DMS79 treated with DMSO at 0.1 percent for 48 hours (cell line): ENCODE data around the gene ENKUR.

Experiments
- DNase-seq: peaks from one replicate; lab custom pipeline; 2025; lab: John Stamatoyannopoulos, UW

The ENKUR gene, protein sequence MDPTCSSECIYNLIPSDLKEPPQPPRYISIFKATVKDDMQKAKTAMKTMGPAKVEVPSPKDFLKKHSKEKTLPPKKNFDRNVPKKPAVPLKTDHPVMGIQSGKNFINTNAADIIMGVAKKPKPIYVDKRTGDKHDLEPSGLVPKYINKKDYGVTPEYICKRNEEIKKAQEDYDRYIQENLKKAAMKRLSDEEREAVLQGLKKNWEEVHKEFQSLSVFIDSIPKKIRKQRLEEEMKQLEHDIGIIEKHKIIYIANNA

DNA sequence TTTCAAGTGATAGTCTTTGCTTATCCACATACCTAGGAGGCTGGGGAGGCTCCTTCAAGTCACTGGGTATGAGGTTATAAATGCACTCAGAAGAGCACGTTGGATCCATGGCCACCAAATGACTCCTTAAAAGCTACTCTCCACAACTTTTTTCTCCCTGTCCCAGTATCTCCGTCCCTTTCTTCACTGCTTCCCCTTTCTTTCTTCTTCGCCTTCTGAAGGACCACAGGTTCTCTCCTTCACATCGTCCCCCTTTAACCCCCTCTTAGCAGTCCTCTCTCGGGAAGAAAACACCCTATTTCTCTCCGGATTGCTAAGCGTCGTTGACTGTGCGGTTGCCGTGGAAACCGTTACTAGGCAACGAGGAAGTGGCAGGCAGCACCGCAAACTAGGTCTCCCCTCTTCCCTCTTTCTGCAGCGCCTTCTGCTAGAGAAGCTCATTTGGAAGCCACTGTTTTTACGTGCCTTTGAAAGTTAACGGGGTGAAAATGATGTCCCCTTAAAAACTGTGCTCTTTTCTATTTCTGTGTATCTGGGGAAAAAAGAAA lies at the start of gene ENKUR:
Gene ENKUR (minus strand): TSS at position 331 of the 548 bp plus-strand sequence. CDS start 222 bp downstream, at position 109.
- DNase-seq, result peak; percentile 76

DNA sequence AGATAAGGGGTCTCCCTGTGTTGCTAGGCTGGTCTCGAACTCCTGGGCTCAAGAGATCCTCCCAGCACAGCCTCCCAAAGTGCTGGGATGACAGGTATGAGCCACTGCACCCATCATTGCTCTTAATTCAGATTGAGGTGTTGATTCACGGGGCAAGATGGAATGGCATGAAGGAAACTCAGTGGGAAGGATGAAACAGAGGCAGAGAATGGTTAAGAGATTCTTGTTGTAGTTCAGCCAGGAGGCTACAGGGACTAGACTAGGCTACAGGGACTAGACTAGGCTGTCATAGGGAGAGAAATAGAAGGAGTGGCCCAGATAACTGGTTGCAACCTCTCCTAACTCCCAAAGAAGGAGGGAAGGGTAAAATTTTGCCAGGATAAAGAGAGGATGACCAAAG lies 48.4 kb upstream of the ENKUR start:
- DNase-seq, result no peak

DNA sequence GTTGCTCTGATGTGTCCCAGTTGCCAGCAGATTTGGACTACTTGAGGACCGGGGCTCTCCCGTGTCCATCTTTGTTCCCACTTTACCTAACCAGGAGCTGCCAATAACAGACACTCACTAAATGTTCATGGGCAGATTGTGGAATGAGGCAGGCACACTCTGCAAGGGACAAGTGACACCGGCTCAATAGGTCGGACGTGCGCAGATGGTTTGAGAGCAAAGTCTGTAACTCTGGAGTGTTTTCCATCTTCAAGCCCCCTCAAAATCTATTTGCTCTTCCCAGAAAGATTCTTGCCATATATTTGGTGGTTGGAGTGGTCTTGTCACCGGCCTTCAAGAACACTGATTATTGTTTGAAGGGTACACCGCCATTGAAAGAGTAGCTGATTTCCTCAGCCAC lies 47.7 kb upstream of the ENKUR start:
- DNase-seq, result peak; percentile 5

DNA sequence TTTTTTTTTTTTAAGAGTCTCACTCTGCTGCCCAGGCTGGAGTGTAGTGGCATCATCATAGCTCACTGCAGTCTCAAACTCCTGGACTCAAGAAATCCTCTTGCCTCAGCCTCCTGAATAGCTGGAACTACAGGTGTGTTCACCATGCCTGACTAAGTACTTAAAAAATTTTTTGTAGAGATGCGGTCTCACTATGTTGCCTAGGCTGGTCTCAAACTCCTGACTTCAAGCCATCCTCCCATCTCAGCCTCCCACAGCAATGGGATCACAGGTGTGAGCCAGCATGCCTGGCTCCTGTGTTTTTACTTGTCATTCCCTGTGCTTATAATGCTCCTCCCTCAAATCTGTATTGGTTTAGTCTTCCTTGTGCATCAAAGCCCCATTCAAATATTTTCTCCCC lies 47.2 kb upstream of the ENKUR start:
- DNase-seq, result no peak

DNA sequence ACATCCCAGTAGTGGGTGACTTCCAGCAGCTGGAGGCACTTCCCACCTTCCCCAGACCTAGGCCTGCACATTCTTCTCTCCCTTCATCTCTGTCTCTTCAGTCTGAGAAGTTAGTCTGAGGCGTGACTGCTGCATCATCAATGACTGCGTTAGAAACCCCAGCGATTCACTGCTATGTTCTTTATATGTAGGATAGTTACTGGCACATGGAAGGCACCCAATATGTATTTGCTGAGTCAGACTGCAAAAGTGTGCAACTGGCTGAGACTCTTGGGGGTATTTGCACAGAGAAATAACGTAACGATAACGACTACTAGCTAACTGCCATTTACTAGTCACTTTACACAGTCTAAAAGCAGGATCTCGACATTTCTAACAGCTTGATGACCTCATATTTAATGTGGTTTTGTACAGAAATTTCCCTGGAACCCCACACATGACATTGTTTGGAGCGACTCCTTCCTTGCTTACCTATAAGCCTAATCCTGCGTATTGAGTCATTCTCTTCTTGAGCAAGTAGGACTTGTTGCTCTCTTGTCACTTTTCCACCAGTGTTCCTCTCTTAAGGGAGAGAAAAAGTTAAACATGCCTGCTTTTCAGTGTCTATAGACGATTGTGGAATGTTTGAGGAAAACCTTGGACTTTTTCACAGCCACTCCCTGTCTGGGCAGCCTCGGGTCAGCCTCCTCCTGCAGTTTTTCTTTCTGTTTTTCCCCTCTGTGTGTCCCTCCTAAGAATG lies 45.9 kb upstream of the ENKUR start:
- no peak for DNase-seq

DNA sequence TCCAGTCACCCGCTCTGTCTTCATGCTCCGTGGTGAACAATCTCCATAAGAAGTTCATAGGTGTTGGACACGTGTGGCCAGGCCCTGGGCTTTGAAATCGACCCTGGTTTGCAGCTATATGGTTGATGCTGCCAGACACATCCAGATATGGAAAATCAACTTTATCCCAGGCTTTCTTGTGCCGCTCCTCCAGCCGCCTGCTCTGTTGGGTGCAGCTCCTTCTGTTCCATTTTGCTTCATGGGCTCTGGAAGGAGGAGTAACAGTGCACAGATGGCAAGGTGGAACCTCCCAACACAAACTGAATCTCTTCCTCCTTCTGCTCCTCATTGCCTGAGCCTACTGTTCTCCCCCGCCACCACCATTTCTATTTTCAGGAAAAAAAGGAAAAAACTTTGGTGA lies 45.2 kb upstream of the ENKUR start:
- no peak for DNase-seq

DNA sequence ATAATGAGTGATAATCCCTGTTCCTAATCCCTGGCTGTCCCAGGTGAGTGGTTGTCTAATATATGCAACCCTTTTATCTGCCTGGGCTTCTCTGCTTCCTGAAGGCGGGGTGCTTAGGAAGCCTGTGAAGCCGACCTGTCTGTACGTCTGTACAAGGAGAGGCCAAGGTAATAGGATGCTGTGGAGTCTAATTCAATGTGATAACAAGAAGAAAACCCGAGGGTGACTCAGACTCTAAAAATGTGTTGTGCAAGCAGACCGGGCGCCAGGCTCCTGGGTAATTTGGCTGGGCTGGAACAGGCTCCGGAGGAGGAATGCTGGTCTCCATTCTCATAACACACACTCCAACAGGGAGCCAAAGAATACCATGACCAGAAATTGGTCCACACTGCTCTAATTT lies 44.0 kb upstream of the ENKUR start:
- DNase-seq, result no peak

DNA sequence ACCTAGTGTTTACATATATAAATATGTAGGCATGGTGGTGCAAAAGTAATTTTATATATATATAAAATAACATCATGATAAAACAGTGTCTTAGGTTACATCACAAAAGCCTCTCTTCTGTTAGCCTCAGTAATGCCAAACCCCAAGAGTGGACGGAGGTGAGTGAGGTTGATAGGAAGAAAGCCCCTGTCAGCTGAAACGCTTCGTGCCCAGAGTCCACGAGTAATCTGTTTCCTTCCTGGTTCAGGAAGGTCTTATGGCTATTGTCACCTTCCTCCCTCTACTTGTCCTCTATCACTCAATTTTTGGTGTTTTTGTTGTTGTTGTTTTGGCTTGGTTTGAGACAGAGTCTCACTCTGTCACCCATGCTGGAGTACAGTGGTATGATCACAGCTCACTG lies 41.9 kb upstream of the ENKUR start:
- DNase-seq, result no peak

DNA sequence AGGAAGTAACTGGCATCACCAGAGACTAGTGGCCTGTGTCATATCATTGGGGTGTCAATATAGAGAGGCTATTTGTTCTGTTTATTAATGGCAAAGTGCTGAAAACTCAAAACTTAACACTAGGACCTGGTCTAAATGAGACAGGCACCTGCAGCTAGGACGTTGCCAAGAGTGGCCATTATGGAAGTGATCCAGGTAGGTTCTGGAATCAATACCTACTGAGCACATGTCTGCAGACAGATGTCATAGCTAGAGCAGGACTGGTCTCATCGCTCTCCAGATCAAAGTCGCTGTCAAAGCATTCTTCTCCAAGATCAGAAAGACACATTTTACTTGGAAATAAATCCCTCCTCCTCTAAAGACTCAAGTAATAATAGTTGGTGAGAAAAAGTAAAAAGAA lies 40.8 kb upstream of the ENKUR start:
- no peak for DNase-seq

DNA sequence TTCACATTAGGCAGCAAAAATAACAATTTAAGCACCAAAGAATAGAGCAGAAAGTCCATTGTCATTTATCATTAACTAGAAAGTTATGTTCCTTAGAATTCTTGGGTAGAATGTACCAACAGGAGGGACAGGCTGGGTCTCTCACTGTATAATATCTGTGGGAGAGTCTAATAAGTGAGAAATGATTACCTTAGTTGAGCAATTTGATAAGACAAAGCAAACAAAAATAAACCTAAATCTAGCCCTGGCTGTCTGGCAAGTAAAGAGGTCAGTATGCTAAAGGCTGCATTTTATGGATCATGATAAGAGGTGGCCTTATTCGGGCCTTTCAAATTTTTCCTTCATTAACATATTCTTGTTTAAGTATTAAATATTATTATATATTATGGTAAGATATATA lies 36.1 kb upstream of the ENKUR start:
- DNase-seq, result no peak

DNA sequence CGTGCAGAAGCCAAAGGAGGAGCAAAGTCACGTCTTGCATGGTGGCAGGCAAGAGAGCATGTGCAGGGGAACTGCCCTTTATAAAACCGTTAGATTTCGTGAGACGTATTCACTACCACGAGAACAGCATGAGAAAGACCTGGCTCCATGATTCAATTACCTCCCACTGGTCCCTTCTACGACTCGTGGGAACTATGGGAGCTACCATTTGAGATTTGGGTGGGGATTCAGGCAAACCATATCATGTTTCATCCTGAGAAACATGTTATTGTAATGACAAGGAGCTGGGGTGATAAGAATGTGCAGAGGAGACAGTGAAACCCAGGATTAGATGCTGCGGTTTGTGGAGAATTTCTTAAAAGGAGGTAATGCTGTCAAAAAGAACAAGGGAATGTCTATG lies 34.4 kb upstream of the ENKUR start:
- no peak for DNase-seq

DNA sequence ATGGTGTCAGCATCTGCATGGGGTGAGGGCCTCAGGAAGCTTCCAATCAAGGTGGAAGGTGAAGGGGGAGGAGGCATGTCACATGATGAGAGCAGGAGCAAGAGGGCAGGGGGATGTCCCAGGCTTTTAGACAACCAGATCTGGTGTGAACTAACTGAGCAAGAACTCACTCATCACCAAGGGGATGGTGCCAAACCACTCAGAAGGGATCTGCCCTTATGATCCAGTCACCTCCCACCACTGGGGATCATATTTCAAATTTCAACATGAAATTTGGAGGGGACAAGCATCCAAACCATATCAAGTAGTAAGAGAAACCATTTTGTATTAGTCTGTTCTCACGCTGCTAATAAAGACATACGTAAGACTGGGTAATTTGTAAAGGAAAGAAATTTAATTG lies 34.0 kb upstream of the ENKUR start:
- no peak for DNase-seq

DNA sequence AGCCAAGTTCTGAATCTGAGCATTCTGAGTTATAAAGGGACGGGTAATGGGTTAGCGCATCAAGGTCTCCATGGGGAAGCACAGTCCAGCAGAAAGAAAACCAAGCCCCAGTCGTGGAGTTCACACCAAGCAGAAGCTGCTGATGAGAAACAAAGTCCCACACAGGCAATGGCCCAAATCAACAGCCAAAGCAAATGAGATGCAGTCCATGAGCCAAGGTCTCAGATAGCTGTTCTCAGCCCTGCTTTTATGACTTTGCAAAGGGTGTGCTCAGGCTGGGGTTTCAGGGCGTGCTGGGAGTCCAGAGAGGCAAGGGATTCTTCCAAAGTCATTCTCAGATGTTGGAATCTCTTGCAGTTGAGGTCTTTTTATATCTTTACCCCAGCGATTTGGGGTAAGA lies 32.5 kb upstream of the ENKUR start:
- no peak for DNase-seq

DNA sequence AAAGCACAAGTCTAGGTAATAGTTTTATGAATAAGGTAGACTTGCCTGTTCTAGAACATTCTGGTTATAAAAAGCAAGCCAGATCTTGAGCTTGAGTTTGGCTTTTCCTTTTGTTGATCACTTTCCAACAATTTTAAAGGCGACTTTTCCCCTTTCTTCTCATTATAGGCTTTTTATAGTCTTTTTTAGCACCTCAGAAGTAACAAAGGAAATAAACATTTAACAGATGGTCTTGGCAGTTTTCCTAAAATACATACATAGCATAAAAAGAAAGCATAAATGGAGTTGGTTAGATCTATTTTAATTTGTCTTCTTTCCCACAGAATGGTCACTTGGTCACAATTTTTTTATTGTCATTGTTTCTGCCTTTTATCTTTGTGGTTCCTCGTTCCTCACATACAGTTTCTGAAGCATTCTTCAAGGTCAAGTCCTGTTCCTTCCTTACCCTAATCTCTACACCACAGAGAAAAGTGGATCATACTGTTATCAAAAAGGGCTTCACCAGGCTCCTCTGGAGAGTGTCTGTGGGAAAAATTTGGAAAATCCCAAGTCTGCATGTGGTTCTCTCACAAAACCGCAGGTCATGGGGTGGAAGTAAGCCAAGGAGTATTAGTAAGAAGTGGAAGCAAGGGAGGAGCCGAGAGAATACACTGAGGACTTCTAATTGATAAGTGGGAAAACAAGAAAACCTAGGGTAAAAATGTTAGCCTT lies 31.8 kb upstream of the ENKUR start:
- DNase-seq, result no peak

DNA sequence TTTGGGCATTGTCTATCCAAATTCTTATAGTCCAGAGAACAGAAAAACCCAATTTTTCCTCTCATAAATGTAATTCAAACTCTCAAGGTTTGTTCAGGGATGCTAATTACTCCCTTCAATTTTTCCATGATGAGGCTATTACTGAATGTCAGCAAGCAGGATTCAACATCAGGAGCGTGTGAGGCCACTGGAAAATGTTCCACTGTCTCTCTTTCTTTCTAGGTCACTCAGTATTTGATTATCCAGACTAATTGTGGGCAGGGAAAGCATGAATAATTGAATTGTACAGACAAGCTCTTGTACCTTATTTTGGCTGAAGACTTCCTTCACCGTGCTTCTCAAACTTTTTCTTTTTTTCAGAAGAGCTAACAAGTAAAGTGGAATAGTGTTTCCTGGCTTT lies 31.1 kb upstream of the ENKUR start:
- peak; percentile 3 for DNase-seq

DNA sequence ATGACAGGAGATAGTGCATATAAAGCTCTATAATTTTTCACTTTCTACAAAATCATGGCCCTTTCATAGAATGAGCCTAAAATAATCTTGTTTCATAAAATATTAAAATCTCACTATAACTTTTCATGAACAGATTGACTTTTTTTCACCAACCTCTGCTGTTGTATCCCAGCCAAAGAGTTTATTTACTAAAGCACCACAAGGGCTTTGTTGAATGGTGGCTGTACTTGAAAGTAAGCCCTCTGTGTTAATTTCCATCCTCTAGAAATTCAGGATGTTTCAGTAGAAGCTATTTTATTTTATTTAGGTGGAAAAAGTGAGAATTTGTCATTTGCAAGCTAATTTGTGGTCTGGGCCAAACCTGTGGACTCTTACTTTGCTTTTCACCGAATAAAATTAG lies 30.7 kb upstream of the ENKUR start:
- no peak for DNase-seq

DNA sequence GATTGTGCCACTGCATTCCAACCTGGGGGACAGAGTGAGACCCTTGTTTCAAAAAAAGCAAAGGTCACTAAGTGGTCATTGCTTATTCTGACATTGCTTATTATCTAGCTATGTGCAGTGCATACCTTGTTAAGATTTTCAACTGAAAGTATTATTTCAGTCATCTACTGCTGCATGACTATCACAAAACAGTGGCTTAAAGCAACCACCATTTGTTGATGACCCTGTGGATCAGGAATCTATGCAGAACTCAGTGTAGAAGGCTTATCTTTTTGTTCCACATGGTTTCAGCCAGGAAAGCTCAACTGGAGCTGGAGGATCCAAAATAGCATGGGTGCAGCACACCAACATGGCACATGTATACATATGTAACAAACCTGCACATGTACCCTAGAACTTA lies 23.6 kb upstream of the ENKUR start:
- no peak for DNase-seq

DNA sequence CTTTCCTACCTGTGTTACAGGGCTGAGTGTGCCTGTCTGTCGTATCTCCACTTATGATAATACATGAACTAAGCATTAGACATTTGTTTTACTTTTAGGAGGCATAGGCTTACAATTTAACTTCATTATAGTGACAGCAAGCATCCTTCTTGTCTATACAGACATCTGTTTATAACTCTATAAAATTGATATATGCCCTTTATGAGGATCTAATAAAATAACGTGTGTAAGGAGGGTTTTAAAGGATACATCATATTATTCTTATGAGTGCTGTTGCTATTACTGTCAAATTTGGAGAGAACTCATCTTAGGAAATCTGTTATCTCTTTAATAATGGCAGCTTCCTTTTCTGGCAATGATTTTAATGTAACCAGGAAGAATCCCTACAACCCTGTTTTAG lies 22.4 kb upstream of the ENKUR start:
- DNase-seq, result no peak

DNA sequence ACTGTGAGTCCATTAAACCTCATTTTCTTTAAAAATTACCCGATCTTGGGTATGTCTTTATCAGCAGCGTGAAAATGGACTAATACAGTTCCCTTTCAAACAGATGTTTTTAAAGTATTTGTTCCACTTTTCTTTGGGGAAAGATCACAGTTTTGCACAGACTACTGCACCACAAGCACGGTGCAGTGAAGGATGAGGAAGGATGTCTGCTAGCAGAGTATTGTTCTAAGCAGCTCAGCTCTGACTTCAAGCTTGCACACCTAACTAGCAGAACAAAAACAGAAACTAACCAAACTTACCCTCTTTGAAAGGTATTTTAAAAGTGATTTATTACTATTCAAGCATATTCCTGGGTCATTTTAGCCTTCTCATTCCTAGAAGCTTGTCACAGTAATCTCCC lies 20.4 kb upstream of the ENKUR start:
- no peak for DNase-seq

DNA sequence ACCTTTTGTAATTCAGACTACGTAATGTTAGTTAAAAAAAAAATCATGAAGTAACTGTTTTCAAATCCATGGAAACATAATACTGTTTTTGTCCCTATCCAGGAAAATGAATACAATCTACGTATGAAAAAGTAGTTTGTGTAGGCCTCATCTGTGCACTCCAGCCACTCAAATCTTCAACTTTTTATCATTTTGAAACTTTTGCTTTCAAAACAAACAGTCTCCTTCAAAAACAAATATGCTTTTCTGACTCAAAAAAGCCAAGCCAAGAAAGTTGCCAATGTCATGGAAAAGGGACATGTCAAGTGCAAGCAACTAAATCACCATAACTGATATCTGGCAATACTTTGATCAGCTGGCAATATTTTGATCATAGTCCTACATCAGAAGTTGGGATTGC lies 13.6 kb upstream of the ENKUR start:
- no peak for DNase-seq

DNA sequence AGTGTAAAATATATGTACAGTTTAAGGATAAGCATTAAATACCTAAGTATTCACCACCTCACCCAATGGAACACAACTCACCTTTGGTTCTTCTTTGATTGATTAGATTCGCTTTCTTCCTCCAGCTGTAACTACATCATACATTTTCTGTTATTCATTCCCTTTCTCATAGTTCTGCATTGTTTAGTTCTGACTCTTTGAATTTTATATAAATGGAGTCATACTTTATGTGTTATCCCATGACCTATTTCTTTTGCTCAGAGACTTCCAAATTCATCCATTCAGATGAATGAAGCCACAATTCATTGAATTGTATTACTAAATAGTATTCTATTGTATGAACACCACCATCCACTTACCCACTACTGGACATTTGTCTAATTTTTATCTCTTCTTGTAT lies 12.8 kb upstream of the ENKUR start:
- no peak for DNase-seq

DNA sequence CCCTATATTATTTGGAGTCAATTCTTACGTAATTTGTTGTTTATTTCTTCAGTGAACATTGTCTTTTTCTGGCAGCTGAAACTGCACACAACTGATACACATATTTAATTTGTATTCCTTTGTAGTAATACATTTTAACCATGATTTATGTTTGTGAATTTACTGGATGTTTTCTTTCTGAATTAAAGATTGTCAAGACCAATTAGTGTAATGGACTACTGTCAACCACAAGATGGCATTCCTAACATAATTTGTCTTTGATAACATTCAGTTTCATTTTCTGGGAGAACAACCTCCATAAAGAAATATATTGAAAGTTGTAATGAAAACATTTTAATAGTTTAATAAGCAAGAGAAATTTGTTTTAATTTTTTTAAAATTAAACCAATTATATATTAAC lies 10.5 kb upstream of the ENKUR start:
- DNase-seq, result peak; percentile 45

DNA sequence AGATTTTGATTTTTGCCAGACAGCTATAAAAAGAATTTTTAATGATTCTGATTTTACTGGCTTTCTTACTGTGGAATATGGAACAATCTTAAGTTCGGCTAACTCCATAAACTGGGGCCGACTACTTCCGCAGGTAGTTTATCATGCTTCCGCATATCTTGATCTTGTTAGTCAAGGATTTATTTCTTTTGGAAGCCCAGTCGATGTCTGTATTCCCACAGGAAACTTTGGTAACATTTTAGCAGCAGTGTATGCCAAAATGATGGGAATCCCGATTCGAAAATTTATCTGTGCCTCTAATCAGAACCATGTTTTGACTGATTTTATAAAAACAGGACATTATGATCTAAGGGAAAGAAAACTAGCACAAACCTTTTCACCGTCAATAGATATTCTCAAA lies 8.6 kb upstream of the ENKUR start:
- no peak for DNase-seq
